Measurements from ENCODE around the gene TIMP2. TPM values are rescaled to one million over a fixed set of nuclear protein-coding genes. Genes with fewer than 3 reads are reported as not detected.

The TIMP2 gene
- total RNA-seq, 3 donors from 2014 or later, result 72.0 to 344 (median 112) TPM

- no peak for DNase-seq (ENCODE audit: low spot score in 2 of 2)
- Histone ChIP-seq H3K4me1 (no peaks in the 10 kb centered on the region), H3K4me3 (no peak overlapping the region), H3K27me3 (no peaks in the 10 kb centered on the region), H3K9me3 (no peaks in the 10 kb centered on the region), H3K27ac (no peak overlapping the region), H3K36me3 (no peaks in the 10 kb centered on the region)
- intact Hi-C loops (cut with DNase I; ENCODE audit: low total_unique reads), result no loop called here
- TF ChIP-seq CTCF (IDR thresholded peaks at IDR 0.05) (no peak), POLR2AphosphoS5 (IDR thresholded peaks at IDR 0.05) (no peak), POLR2A (IDR thresholded peaks at IDR 0.05) (no peak)
Measured at GRCh38 chr17:78944956-78945355, 19.8 kb upstream of the TIMP2 start.

GRCh38 chr17:78944026-78944425 is 18.8 kb upstream of the TIMP2 start:
- no peaks in the 10 kb centered on the region for H3K4me1 ChIP-seq
- H3K36me3 ChIP-seq, result no peaks in the 10 kb centered on the region
- no peak overlapping the region for H3K27ac ChIP-seq
- H3K9me3 ChIP-seq, result no peaks in the 10 kb centered on the region
- no peak overlapping the region for H3K4me3 ChIP-seq
- intact Hi-C loops (cut with DNase I; ENCODE audit: low total_unique reads), result no loop called here
- no peak for TF ChIP-seq POLR2A (IDR thresholded peaks at IDR 0.05)
- no peak for TF ChIP-seq CTCF (IDR thresholded peaks at IDR 0.05)
- TF ChIP-seq POLR2AphosphoS5 (IDR thresholded peaks at IDR 0.05), result no peak
- DNase-seq (ENCODE audit: low spot score in 2 of 2), result no peak
- no peaks in the 10 kb centered on the region for H3K27me3 ChIP-seq

DNA sequence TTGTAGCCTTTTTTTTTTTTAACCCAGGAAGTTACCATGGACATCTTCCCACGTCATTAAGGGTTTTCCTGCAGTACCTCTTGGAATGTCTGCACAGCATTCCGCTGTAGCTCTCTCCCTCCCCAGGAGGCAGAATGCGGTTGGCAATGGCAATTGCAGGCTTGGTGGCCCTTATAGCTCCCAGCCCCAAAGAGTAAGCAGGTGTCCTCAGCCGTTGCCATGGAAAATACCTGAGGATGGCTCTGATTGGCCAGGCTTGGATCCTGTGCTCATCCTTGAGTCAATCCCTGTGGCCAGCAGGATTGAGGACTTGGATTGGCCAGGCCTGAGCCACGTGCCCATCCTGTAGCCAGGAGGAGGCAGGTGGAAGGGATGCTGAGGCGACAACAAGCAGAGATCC is 15.5 kb upstream of the TIMP2 start:
- peak overlapping the region in 1 of 2 donors; percentile 58 for H3K27ac ChIP-seq
- H3K9me3 ChIP-seq, result no peaks in the 10 kb centered on the region
- no peak for TF ChIP-seq POLR2A (IDR thresholded peaks at IDR 0.05)
- no peak for TF ChIP-seq CTCF (IDR thresholded peaks at IDR 0.05)
- no peak for TF ChIP-seq POLR2AphosphoS5 (IDR thresholded peaks at IDR 0.05)
- no peaks in the 10 kb centered on the region for H3K27me3 ChIP-seq
- no peak for DNase-seq (ENCODE audit: low spot score in 2 of 2)
- intact Hi-C loops (cut with DNase I; ENCODE audit: low total_unique reads), result no loop called here
- peaks cover 0 to 1% of the 10 kb centered on the region in 2 donors for H3K4me1 ChIP-seq
- H3K4me3 ChIP-seq, result no peak overlapping the region
- H3K36me3 ChIP-seq, result no peaks in the 10 kb centered on the region

DNA sequence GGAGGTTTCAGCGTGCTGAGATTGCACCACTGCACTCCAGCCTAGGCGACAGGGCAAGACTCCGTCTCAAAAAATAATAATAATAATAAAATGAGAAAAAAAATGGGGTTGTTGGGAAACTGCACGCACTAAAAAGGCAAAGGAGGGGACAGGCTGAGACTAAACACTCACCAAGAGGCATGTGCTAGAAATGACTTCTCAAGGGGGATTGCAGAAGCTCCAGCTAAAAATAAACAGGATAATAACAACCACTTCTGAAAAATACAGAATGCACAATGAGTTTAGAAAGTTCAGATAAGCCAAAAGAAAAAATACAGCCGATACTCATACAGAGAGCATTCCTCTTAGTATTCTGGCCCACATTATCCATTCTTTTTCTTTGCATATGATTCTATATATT is 15.1 kb upstream of the TIMP2 start:
- no peaks in the 10 kb centered on the region for H3K9me3 ChIP-seq
- no peak for DNase-seq (ENCODE audit: low spot score in 2 of 2)
- peak overlapping the region in 1 of 2 donors; percentile 54 for H3K27ac ChIP-seq
- no peaks in the 10 kb centered on the region for H3K36me3 ChIP-seq
- intact Hi-C loops (cut with DNase I; ENCODE audit: low total_unique reads), result no loop called here
- H3K4me1 ChIP-seq, result peaks cover 0 to 3% of the 10 kb centered on the region in 2 donors
- no peaks in the 10 kb centered on the region for H3K27me3 ChIP-seq
- TF ChIP-seq POLR2AphosphoS5 (IDR thresholded peaks at IDR 0.05), result no peak
- no peak for TF ChIP-seq POLR2A (IDR thresholded peaks at IDR 0.05)
- no peak for TF ChIP-seq CTCF (IDR thresholded peaks at IDR 0.05)
- no peak overlapping the region for H3K4me3 ChIP-seq

GRCh38 chr17:78939615-78940014 is 14.4 kb upstream of the TIMP2 start:
- TF ChIP-seq POLR2AphosphoS5 (IDR thresholded peaks at IDR 0.05) (no peak), POLR2A (IDR thresholded peaks at IDR 0.05) (no peak), CTCF (IDR thresholded peaks at IDR 0.05) (no peak)
- no peak for DNase-seq (ENCODE audit: low spot score in 2 of 2)

More at GRCh38 chr17:78939615-78940014, 14.4 kb upstream of the TIMP2 start:
- H3K4me1 ChIP-seq, result peaks cover 0 to 9% of the 10 kb centered on the region in 2 donors
- no peaks in the 10 kb centered on the region for H3K27me3 ChIP-seq
- no peaks in the 10 kb centered on the region for H3K9me3 ChIP-seq
- intact Hi-C loops (cut with DNase I; ENCODE audit: low total_unique reads), result no loop called here
- H3K36me3 ChIP-seq, result no peaks in the 10 kb centered on the region
- H3K27ac ChIP-seq, result peak overlapping the region; percentile 21 to 54
- no peak overlapping the region for H3K4me3 ChIP-seq

All from breast epithelium (tissue), 4 donors.